Gastroesophageal sphincter (tissue), 4 donors: ENCODE results near the gene GRIN1. TPM values are rescaled to one million over a fixed set of nuclear protein-coding genes. Genes with fewer than 3 reads are reported as not detected.

Experiments
- ATAC-seq: fragments of 150-250 bp; one replicate; pipeline ENCODE4 v1.9.1; 2016; ENCODE audit warnings: mild to moderate bottlenecking, moderate library complexity
- H3K27ac ChIP-seq, 4 donors: fragments of 200-600 bp; sonication (generic) in 3 of 4; 1 replicate in 3 of 4; 2 replicates in 1 of 4; pipeline ENCODE4 v1.5.1; 2016 to 2019
- H3K27me3 ChIP-seq: fragments of 200-600 bp; sonication (generic); one replicate; pipeline ENCODE4 v1.5.1; 2019
- H3K36me3 ChIP-seq, 2 donors: fragments of 200-600 bp; sonication (generic); one replicate each; pipeline ENCODE4 v1.5.1; 2019; ENCODE audit warnings: control low read depth in 1 of 2
- H3K4me1 ChIP-seq, 3 donors: fragments of 200-600 bp; sonication (generic); 1 replicate in 2 of 3; 2 replicates in 1 of 3; pipeline ENCODE4 v1.5.1; 2016 to 2019; ENCODE audit warnings: control low read depth in 2 of 3
- H3K4me3 ChIP-seq, 2 donors: fragments of 200-600 bp; sonication (generic); one replicate each; pipeline ENCODE4 v1.5.1; 2019; ENCODE audit warnings: mild to moderate bottlenecking in 1 of 2, moderate library complexity in 1 of 2
- H3K9me3 ChIP-seq, 3 donors: fragments of 200-600 bp; sonication (generic); one replicate each; pipeline ENCODE4 v1.5.1; 2017 to 2019; ENCODE audit warnings: control low read depth in 2 of 3
- EP300 ChIP-seq: sonication (generic); formaldehyde crosslinking; IDR thresholded peaks from one replicate; pipeline ENCODE4 v1.6.1; 2017; ENCODE audit warnings: antibody characterized with exemption, mild to moderate bottlenecking
- POLR2A ChIP-seq, 2 donors: fragments of 450-650 bp; IDR thresholded peaks; one replicate each; pipeline ENCODE4 v1.6.1; 2017; ENCODE audit warnings: antibody characterized with exemption in 2 of 2, mild to moderate bottlenecking in 2 of 2, moderate library complexity in 1 of 2
- POLR2AphosphoS5 ChIP-seq: sonication (generic); formaldehyde crosslinking; IDR thresholded peaks from one replicate; pipeline ENCODE4 v1.6.1; 2017; ENCODE audit warnings: antibody characterized with exemption
- WGBS, 2 donors: methylation state at CpG; one replicate each; pipeline ENCODE4 v1.1.5; 2018; ENCODE audit warnings: low coverage in 1 of 2; 5-methylcytosine and 5-hydroxymethylcytosine counted together
- total RNA-seq, 4 donors: library from RNA; depleted of rRNA; stranded (reverse); fragments of >200 nt; gene quantifications; one replicate each; pipeline ENCODE4 v1.1.0, GENCODE V29; 2016
- TF ChIP-seq, protein P1 (sequence below), 4 experiments: fragments of 200-600 bp in 2 of 4; fragments of 450-650 bp in 2 of 4; sonication (generic) in 1 of 4; IDR thresholded peaks; one replicate each; pipeline ENCODE4 v1.5.1; 2017 to 2019; ENCODE audit warnings: antibody characterized with exemption in 4 of 4, mild to moderate bottlenecking in 2 of 4, moderate library complexity in 2 of 4

Gene GRIN1
- total RNA-seq, 4 donors from 2014 or later: 0.08 to 0.13 TPM; not detected in 2

DNA sequence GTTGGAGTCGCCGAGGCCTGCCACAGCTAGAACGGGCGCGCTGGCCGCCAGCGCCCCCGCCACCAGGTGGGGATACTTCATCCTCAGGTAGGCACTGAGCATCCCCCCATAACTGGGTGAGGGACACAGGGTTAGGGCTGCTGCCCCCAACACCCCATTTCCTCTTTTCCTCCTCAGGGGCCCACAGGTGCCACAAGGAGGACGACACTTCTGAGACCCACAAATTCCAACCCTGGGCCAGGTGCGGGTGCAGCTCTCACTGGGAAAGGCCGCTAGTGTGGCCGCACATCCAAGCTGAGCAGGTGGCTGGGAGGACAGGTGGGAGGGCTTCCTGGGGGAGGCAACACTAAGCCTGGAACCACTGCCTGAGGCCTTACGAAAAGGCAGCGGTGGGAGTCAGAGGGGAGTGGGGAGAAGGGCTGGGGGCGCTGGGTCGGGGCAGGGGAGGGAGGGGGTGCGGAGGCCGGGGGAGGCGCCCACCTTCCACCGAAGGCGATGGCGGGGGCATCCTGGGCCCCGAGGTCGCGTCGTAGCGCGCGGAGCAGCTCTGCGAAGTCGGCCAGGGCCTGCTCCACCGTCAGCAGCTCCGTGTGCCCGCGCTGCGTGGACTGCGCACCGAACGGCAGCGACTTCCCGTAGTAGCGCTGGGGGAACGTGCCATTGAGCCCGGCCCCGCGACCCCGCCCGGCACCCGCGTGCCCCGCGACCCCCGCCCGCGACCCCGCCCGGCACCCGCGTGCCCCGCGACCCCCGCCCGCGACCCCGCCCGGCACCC, 25.4 kb upstream of the GRIN1 start:
- H3K27me3 ChIP-seq: no peaks in the 10 kb centered on the region
- TF ChIP-seq POLR2A (IDR thresholded peaks at IDR 0.05) (no peak), POLR2AphosphoS5 (no peak), EP300 (no peak)
- TF ChIP-seq, protein P1, sequence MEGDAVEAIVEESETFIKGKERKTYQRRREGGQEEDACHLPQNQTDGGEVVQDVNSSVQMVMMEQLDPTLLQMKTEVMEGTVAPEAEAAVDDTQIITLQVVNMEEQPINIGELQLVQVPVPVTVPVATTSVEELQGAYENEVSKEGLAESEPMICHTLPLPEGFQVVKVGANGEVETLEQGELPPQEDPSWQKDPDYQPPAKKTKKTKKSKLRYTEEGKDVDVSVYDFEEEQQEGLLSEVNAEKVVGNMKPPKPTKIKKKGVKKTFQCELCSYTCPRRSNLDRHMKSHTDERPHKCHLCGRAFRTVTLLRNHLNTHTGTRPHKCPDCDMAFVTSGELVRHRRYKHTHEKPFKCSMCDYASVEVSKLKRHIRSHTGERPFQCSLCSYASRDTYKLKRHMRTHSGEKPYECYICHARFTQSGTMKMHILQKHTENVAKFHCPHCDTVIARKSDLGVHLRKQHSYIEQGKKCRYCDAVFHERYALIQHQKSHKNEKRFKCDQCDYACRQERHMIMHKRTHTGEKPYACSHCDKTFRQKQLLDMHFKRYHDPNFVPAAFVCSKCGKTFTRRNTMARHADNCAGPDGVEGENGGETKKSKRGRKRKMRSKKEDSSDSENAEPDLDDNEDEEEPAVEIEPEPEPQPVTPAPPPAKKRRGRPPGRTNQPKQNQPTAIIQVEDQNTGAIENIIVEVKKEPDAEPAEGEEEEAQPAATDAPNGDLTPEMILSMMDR (IDR thresholded peaks at IDR 0.05): no peak
- peaks cover 0 to 48% of the 10 kb centered on the region in 2 donors for H3K36me3 ChIP-seq
- H3K4me3 ChIP-seq: peak overlapping the region in 1 of 2 donors; percentile 86
- WGBS, 2 donors: 10% methylated on average over 2 of the region's 66 CpGs; no CpG with 5 or more reads in 1 of the 2 donors
- peaks cover 0 to 21% (median 11%) of the 10 kb centered on the region in 3 donors for H3K4me1 ChIP-seq
- no peak for ATAC-seq
- H3K9me3 ChIP-seq: no peaks in the 10 kb centered on the region
- peak overlapping the region in 1 of 4 donors; percentile 25 for H3K27ac ChIP-seq

DNA sequence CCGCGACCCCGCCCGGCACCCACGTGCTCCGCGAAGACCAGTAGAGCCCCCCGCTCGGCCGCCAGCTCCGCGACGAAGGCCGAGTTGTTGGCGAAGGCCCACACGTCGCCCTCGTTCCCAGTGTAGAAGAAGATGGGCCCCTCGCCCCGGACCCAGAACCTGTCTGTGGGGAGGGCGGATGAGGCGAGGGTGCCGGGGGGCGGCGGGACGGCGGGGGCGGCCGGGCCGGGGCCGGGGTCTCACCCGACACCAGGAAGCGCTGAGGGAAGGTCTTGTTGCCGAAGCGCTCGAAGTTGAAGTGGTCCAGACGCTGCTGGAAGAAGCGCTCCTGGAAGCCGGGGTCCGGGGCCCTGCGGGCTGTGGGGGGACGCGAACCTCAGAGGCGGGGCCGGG, 24.7 kb upstream of the GRIN1 start:
- peak overlapping the region in 2 of 4 donors; percentile 48 to 74 for H3K27ac ChIP-seq
- H3K4me1 ChIP-seq: peaks cover 0 to 21% (median 11%) of the 10 kb centered on the region in 3 donors
- TF ChIP-seq EP300: no peak
- TF ChIP-seq POLR2AphosphoS5: no peak
- no peak for TF ChIP-seq POLR2A (IDR thresholded peaks at IDR 0.05)
- TF ChIP-seq, protein P1 (IDR thresholded peaks at IDR 0.05): no peak
- ATAC-seq: peak; percentile 8
- WGBS, 2 donors: no CpG with 5 or more reads among the region's 45 CpGs
- peaks cover 0 to 42% of the 10 kb centered on the region in 2 donors for H3K36me3 ChIP-seq
- H3K27me3 ChIP-seq: no peaks in the 10 kb centered on the region
- H3K9me3 ChIP-seq: no peaks in the 10 kb centered on the region
- peak overlapping the region; percentile 40 to 86 for H3K4me3 ChIP-seq

DNA sequence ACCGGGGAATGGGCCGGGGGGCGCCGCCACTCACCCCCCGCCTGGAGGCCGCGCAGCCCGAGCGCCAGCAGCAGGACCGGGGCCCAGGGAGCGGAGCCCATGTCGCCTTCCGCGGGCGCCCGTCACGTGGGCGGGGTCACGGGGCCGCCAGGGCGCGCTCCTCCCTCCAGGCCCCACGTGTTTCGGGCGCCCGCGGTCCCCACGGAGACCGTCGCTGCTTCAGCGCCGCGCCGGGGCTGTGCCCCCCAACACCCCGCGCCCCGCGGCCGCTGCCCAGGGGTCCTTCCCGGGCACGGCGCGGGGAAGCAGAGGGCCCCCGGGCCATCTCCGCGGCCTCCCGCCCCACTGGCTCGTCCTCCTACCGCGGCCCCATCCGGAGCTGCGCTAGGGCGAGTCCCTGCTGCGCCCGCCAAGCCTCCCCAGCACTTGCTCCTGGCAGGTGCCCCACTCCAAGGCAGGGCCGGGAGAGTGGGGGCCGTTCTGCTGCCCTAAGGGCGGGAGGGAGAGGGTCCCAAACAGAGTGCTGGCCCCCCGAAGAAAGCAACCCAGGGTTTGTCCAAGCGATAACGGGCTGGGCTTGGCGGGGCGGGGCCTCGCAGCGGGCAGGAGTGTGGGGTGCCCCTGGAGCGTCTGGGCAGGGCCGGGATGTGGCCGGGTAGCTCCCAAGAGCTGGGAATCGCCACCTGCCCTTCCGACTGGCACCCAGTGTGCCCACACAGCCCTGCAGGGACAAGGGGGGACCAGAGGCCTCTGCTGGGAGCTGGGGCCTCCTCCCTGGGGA, 24.2 kb upstream of the GRIN1 start, which contains the start of gene DPP7:
Gene DPP7 (minus strand): TSS at position 121 of the 781 bp plus-strand sequence. CDS start 20 bp downstream, at position 101.
- peaks cover 0 to 21% (median 11%) of the 10 kb centered on the region in 3 donors for H3K4me1 ChIP-seq
- no peak for TF ChIP-seq POLR2AphosphoS5
- no peak for TF ChIP-seq EP300
- TF ChIP-seq, protein P1 (IDR thresholded peaks at IDR 0.05): peak in 1 of 4 experiments; percentile 13
- peak; percentile 25 to 58 for TF ChIP-seq POLR2A (IDR thresholded peaks at IDR 0.05)
- peaks cover 0 to 36% of the 10 kb centered on the region in 2 donors for H3K36me3 ChIP-seq
- peak; percentile 91 for ATAC-seq
- no peaks in the 10 kb centered on the region for H3K9me3 ChIP-seq
- peak within 1 kb of the TSS in 2 of 4 donors; percentile 48 to 74 for H3K27ac ChIP-seq
- H3K4me3 ChIP-seq: peak within 1 kb of the TSS; percentile 40 to 86
- no peaks in the 10 kb centered on the region for H3K27me3 ChIP-seq
- no CpG with 5 or more reads among the region's 70 CpGs for WGBS, 2 donors

DNA sequence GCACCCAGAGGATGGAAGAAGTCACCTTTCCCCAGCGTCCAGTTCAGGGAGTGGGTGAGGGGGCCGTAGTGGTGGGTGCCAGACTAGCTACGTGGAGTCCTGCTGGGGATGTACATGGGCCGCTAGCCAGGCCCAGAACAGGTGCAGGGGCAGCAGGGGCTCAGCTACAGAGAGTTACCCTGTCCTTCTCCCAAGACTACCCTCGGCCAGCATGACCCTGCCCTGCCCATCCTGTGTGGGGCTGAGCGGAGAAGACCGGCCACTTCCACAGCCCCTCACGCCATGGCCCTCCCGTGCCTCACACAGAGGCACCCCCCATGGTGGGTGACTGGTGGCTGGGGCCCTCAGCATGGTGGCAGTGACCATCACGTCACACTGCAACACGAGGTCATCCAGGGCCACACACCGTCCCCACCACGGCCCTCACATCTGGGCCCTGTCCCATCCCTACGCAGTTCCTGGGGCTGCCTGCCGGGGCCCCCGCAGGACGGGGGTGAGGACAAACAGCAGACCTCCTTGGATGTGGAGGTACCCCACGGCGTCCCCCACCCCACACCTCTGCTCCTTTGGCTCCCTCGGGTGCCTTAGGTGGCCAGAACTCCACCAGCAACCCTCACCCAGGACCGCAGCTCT, 23.4 kb upstream of the GRIN1 start:
- WGBS, 2 donors: 81% methylated on average over 7 of the region's 21 CpGs; no CpG with 5 or more reads in 1 of the 2 donors
- Histone ChIP-seq H3K4me1 (peaks cover 0 to 21% (median 11%) of the 10 kb centered on the region in 3 donors), H3K9me3 (no peaks in the 10 kb centered on the region), H3K4me3 (peak overlapping the region in 1 of 2 donors; percentile 86), H3K27ac (no peak overlapping the region), H3K36me3 (peaks cover 0 to 29% of the 10 kb centered on the region in 2 donors), H3K27me3 (no peaks in the 10 kb centered on the region)
- TF ChIP-seq POLR2A (IDR thresholded peaks at IDR 0.05) (no peak), POLR2AphosphoS5 (no peak), EP300 (no peak)
- TF ChIP-seq, protein P1 (IDR thresholded peaks at IDR 0.05): no peak
- ATAC-seq: no peak
